ENCODE results near the gene LAMA2. TPM values are rescaled to one million over a fixed set of nuclear protein-coding genes. Genes with fewer than 3 reads are reported as not detected.

The LAMA2 gene
- total and polyA plus RNA-seq, 2 experiments from 2014 or later: 0.91 to 6.4 TPM

- Histone ChIP-seq H3K27ac (ENCODE audit: low read depth) (no peak overlapping the region), H3K79me2 (replicated peaks; ENCODE audit: insufficient read depth) (no peaks in the 10 kb centered on the region), H3K4me2 (no peak overlapping the region), H3K36me3 (ENCODE audit: insufficient read depth) (no peaks in the 10 kb centered on the region), H4K20me1 (replicated peaks; ENCODE audit: insufficient read depth) (no peaks in the 10 kb centered on the region), H3K4me3 (no peak overlapping the region), H2AFZ (no peak overlapping the region), H3K4me1 (ENCODE audit: insufficient read depth) (no peaks in the 10 kb centered on the region), H3K9me2 (ENCODE audit: insufficient read depth) (no peaks in the 10 kb centered on the region), H3K27me3 (ENCODE audit: insufficient read depth) (no peaks in the 10 kb centered on the region), H3F3A (replicated peaks; ENCODE audit: low read depth) (no peaks in the 10 kb centered on the region)
- TF ChIP-seq POLR2AphosphoS5 (IDR thresholded peaks at IDR 0.05; ENCODE audit: low read depth) (no peak), ZNF331 (CRISPR knock-in tag; IDR thresholded peaks at IDR 0.05; ENCODE audit: low read depth) (no peak), STAT1 (IDR thresholded peaks at IDR 0.05; ENCODE audit: unreplicated experiment) (no peak), ETS1 (IDR thresholded peaks at IDR 0.05) (no peak), EZH2phosphoT487 (IDR thresholded peaks at IDR 0.05; ENCODE audit: unreplicated experiment) (no peak), EZH2 (IDR thresholded peaks at IDR 0.05; ENCODE audit: low read depth, unreplicated experiment) (no peak), REST (IDR thresholded peaks at IDR 0.05; ENCODE audit: unreplicated experiment) (no peak), CREB1 (CRISPR knock-in tag; IDR thresholded peaks at IDR 0.05; ENCODE audit: low read depth) (no peak), NANOG (IDR thresholded peaks at IDR 0.05; ENCODE audit: borderline replicate concordance) (no peak), JUNB (IDR thresholded peaks at IDR 0.05; ENCODE audit: unreplicated experiment) (no peak), ZNF114 (CRISPR knock-in tag; IDR thresholded peaks at IDR 0.05) (no peak)
- TF ChIP-seq, protein P1, sequence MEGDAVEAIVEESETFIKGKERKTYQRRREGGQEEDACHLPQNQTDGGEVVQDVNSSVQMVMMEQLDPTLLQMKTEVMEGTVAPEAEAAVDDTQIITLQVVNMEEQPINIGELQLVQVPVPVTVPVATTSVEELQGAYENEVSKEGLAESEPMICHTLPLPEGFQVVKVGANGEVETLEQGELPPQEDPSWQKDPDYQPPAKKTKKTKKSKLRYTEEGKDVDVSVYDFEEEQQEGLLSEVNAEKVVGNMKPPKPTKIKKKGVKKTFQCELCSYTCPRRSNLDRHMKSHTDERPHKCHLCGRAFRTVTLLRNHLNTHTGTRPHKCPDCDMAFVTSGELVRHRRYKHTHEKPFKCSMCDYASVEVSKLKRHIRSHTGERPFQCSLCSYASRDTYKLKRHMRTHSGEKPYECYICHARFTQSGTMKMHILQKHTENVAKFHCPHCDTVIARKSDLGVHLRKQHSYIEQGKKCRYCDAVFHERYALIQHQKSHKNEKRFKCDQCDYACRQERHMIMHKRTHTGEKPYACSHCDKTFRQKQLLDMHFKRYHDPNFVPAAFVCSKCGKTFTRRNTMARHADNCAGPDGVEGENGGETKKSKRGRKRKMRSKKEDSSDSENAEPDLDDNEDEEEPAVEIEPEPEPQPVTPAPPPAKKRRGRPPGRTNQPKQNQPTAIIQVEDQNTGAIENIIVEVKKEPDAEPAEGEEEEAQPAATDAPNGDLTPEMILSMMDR (conservative IDR thresholded peaks at IDR 0.05; ENCODE audit: low read depth in 2 of 2): no peak
- TF ChIP-seq, protein P2, sequence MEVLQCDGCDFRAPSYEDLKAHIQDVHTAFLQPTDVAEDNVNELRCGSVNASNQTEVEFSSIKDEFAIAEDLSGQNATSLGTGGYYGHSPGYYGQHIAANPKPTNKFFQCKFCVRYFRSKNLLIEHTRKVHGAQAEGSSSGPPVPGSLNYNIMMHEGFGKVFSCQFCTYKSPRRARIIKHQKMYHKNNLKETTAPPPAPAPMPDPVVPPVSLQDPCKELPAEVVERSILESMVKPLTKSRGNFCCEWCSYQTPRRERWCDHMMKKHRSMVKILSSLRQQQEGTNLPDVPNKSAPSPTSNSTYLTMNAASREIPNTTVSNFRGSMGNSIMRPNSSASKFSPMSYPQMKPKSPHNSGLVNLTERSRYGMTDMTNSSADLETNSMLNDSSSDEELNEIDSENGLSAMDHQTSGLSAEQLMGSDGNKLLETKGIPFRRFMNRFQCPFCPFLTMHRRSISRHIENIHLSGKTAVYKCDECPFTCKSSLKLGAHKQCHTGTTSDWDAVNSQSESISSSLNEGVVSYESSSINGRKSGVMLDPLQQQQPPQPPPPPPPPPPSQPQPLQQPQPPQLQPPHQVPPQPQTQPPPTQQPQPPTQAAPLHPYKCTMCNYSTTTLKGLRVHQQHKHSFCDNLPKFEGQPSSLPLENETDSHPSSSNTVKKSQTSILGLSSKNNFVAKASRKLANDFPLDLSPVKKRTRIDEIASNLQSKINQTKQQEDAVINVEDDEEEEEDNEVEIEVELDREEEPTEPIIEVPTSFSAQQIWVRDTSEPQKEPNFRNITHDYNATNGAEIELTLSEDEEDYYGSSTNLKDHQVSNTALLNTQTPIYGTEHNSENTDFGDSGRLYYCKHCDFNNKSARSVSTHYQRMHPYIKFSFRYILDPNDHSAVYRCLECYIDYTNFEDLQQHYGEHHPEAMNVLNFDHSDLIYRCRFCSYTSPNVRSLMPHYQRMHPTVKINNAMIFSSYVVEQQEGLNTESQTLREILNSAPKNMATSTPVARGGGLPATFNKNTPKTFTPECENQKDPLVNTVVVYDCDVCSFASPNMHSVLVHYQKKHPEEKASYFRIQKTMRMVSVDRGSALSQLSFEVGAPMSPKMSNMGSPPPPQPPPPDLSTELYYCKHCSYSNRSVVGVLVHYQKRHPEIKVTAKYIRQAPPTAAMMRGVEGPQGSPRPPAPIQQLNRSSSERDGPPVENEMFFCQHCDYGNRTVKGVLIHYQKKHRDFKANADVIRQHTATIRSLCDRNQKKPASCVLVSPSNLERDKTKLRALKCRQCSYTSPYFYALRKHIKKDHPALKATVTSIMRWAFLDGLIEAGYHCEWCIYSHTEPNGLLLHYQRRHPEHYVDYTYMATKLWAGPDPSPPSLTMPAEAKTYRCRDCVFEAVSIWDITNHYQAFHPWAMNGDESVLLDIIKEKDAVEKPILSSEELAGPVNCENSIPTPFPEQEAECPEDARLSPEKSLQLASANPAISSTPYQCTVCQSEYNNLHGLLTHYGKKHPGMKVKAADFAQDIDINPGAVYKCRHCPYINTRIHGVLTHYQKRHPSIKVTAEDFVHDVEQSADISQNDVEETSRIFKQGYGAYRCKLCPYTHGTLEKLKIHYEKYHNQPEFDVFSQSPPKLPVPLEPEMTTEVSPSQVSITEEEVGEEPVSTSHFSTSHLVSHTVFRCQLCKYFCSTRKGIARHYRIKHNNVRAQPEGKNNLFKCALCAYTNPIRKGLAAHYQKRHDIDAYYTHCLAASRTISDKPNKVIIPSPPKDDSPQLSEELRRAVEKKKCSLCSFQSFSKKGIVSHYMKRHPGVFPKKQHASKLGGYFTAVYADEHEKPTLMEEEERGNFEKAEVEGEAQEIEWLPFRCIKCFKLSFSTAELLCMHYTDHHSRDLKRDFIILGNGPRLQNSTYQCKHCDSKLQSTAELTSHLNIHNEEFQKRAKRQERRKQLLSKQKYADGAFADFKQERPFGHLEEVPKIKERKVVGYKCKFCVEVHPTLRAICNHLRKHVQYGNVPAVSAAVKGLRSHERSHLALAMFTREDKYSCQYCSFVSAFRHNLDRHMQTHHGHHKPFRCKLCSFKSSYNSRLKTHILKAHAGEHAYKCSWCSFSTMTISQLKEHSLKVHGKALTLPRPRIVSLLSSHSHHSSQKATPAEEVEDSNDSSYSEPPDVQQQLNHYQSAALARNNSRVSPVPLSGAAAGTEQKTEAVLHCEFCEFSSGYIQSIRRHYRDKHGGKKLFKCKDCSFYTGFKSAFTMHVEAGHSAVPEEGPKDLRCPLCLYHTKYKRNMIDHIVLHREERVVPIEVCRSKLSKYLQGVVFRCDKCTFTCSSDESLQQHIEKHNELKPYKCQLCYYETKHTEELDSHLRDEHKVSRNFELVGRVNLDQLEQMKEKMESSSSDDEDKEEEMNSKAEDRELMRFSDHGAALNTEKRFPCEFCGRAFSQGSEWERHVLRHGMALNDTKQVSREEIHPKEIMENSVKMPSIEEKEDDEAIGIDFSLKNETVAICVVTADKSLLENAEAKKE (CRISPR knock-in tag; IDR thresholded peaks at IDR 0.05): no peak
- no peaks in the 10 kb centered on the region for H3K36me3 Mint-ChIP-seq (ENCODE audit: low read depth)
- no peaks in the 10 kb centered on the region for H3K9me3 Mint-ChIP-seq
- no peak overlapping the region for H3K4me3 Mint-ChIP-seq
- DNase-seq (ENCODE audit: low spot score) (no peak), ATAC-seq (no peak)
- no peaks in the 10 kb centered on the region for H3K27me3 Mint-ChIP-seq (ENCODE audit: insufficient read depth, low read depth, poor library complexity)
- H3K4me1 Mint-ChIP-seq: no peaks in the 10 kb centered on the region
- no peak overlapping the region for H3K27ac Mint-ChIP-seq
These were observed 381.6 kb downstream of the LAMA2 start for GRCh38 chr6:129264480-129265045.
